ENCODE results near the gene KDM4C. TPM values are rescaled to one million over a fixed set of nuclear protein-coding genes. Genes with fewer than 3 reads are reported as not detected.

Gene KDM4C
- total RNA-seq, 1 donor from 2014 or later, result 12.7 TPM

DNA sequence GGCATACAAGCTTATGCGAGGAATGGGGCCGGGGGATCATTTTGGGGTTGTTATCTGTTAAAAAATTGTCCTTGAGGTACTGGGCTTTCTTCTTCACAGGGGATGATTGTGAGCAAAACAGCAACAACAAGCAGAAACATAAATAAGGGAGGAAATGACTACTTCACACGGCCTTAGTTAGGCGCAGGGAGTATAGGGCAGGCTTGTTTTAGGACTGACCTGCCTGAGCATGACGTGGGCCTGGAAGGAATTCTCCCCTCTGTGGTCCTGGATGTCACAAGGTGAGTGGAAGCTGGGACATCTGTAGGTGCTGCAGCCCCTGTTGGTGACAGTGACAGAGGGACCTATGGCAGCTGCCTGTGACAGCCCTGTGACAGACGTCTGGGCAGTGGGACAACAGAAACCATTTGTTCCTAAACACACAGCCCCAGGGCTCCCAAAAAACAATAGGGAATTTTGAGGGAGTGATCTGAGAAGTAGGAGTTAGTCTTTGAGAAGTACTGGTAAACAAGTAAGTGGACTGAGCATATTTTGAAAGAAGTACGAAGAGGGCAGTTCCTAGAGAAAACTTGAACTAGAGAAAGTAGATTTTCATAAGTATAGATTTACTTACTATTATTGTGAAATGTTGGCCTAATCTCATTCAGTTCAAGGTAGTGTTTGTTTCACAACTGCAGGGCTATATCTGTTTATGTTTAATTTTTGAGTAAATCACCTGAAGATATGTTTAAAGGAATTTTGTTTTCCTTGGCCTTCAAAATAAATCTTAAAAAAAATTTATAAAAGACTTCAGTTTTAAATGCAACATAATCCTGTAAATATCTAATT, 113.1 kb downstream of the KDM4C start:
- Histone ChIP-seq H3K4me3 (no peak overlapping the region), H3K4me1 (no peaks in the 10 kb centered on the region), H3K27ac (no peak overlapping the region), H3K9me3 (no peaks in the 10 kb centered on the region), H3K27me3 (no peaks in the 10 kb centered on the region), H3K36me3 (no peaks in the 10 kb centered on the region)
- TF ChIP-seq, protein P1, sequence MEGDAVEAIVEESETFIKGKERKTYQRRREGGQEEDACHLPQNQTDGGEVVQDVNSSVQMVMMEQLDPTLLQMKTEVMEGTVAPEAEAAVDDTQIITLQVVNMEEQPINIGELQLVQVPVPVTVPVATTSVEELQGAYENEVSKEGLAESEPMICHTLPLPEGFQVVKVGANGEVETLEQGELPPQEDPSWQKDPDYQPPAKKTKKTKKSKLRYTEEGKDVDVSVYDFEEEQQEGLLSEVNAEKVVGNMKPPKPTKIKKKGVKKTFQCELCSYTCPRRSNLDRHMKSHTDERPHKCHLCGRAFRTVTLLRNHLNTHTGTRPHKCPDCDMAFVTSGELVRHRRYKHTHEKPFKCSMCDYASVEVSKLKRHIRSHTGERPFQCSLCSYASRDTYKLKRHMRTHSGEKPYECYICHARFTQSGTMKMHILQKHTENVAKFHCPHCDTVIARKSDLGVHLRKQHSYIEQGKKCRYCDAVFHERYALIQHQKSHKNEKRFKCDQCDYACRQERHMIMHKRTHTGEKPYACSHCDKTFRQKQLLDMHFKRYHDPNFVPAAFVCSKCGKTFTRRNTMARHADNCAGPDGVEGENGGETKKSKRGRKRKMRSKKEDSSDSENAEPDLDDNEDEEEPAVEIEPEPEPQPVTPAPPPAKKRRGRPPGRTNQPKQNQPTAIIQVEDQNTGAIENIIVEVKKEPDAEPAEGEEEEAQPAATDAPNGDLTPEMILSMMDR (IDR thresholded peaks at IDR 0.05), result no peak
- intact Hi-C loops (cut with DNase I), result no loop called here
- no peak for DNase-seq (ENCODE audit: low spot score in 2 of 2)

GRCh38 chr9:6873857-6874256, 116.1 kb downstream of the KDM4C start:
- no peaks in the 10 kb centered on the region for H3K36me3 ChIP-seq
- H3K27ac ChIP-seq, result no peak overlapping the region
- H3K27me3 ChIP-seq, result no peaks in the 10 kb centered on the region
- TF ChIP-seq, protein P1 (IDR thresholded peaks at IDR 0.05), result no peak
- no peak overlapping the region for H3K4me3 ChIP-seq
- H3K4me1 ChIP-seq, result no peaks in the 10 kb centered on the region
- no peaks in the 10 kb centered on the region for H3K9me3 ChIP-seq
- DNase-seq (ENCODE audit: low spot score in 2 of 2), result no peak
- intact Hi-C loops (cut with DNase I), result no loop called here

DNA sequence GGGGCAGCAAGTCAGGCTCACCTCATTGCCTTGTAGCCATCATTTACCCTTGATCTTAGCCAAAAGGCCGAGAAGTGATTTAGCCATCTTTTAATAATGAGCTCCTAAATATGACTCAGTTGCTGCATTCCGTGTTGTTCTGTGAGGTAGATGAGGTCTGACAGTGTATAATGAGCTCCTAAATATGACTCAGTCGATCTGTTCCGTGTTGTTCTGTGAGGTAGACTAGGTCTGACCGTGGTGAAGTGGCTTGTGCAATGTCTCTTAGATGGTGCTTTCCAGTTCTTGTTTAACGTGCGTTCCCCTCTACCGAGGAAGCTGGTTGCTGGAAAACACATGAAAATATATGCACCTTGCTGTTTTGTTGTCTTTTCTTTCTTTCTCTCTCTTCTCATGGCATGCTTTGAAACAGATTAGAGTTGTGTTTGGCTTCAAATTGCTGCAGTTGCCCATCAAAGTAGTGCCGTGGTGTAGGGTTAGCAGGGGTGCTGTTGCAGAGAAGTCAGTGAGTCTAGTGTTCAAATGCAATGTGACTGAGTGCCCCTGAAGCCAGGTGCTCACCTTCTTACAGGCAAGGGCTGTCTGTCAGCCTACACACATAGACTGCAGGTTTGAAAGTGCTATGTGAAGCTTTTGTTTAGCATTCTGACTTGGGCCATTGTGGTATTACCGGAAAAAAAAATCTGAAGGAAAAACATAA, 118.6 kb downstream of the KDM4C start:
- intact Hi-C loops (cut with DNase I), result no loop called here
- no peaks in the 10 kb centered on the region for H3K27me3 ChIP-seq
- H3K27ac ChIP-seq, result no peak overlapping the region
- H3K9me3 ChIP-seq, result no peaks in the 10 kb centered on the region
- TF ChIP-seq, protein P1 (IDR thresholded peaks at IDR 0.05), result no peak
- DNase-seq (ENCODE audit: low spot score in 2 of 2), result no peak
- H3K36me3 ChIP-seq, result no peaks in the 10 kb centered on the region
- H3K4me1 ChIP-seq, result no peaks in the 10 kb centered on the region
- no peak overlapping the region for H3K4me3 ChIP-seq

DNA sequence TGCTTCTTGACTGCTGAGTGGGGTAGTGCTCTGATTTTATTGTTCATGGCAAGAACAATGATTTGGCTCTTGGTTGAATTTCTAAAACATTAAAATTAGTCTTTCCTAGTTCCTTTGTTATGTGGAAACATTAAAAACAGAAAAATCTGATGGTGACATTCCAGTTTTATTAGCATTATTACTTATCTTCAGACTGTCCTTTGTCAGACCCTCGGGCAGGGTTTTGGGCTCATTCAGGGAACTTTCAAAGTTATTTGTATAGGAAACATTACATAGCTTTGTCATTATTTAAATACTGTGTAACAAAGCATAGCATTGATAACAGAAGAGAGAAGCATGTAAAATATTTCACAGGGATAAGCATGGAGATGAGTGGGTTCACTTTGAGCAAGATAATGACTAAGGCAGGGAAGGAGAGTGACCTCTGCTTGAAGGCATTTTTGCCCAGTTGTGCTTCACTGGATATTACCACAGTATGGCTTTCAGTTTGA, 119.9 kb downstream of the KDM4C start:
- TF ChIP-seq, protein P1 (IDR thresholded peaks at IDR 0.05), result no peak
- Histone ChIP-seq H3K4me1 (no peaks in the 10 kb centered on the region), H3K27me3 (no peaks in the 10 kb centered on the region), H3K36me3 (no peaks in the 10 kb centered on the region), H3K9me3 (no peaks in the 10 kb centered on the region), H3K4me3 (no peak overlapping the region), H3K27ac (no peak overlapping the region)
- DNase-seq (ENCODE audit: low spot score in 2 of 2), result no peak
- intact Hi-C loops (cut with DNase I), result no loop called here

GRCh38 chr9:6880626-6881025, 122.9 kb downstream of the KDM4C start:
- Histone ChIP-seq H3K9me3 (no peaks in the 10 kb centered on the region), H3K27me3 (no peaks in the 10 kb centered on the region), H3K36me3 (no peaks in the 10 kb centered on the region), H3K4me1 (no peaks in the 10 kb centered on the region), H3K27ac (no peak overlapping the region), H3K4me3 (no peak overlapping the region)
- intact Hi-C loops (cut with DNase I), result no loop called here
- TF ChIP-seq, protein P1 (IDR thresholded peaks at IDR 0.05), result no peak
- DNase-seq (ENCODE audit: low spot score in 2 of 2), result no peak
